ENCODE results near the gene PCDHB14. TPM values are rescaled to one million over a fixed set of nuclear protein-coding genes. Genes with fewer than 3 reads are reported as not detected.

Gene PCDHB14
- total RNA-seq, 1 experiment from 2014 or later = 0.41 TPM

GRCh38 chr5:141260458-141261237 is 37.5 kb downstream of the PCDHB14 start:
- Mint-ChIP-seq H3K27ac (ENCODE audit: unreplicated experiment) (no peak overlapping the region), H3K27me3 (ENCODE audit: insufficient read depth, unreplicated experiment) (no peaks in the 10 kb centered on the region), H3K4me1 (ENCODE audit: low read depth, unreplicated experiment) (no peaks in the 10 kb centered on the region), H3K9me3 (ENCODE audit: unreplicated experiment) (peaks cover 65% of the 10 kb centered on the region), H3K36me3 (ENCODE audit: insufficient read depth, unreplicated experiment) (no peaks in the 10 kb centered on the region), H3K4me3 (ENCODE audit: unreplicated experiment) (no peak overlapping the region)
- no peaks in the 10 kb centered on the region for H3K27me3 ChIP-seq (replicated peaks; ENCODE audit: control insufficient read depth, insufficient read depth, low read length)
- TF ChIP-seq CTCF (IDR thresholded peaks at IDR 0.05; ENCODE audit: insufficient read depth in 1 of 2, low read depth in 1 of 2, low read length in 1 of 2, severe bottlenecking in 1 of 2, unreplicated experiment in 1 of 2) = no peak
- DNase-seq = no peak
- no TSS peak for BruUV-seq (replicated peaks)
- H3K4me3 ChIP-seq (ENCODE audit: low read depth, low read length) = no peak overlapping the region
- H3K36me3 ChIP-seq (ENCODE audit: control insufficient read depth, insufficient read depth, low read length) = no peaks in the 10 kb centered on the region
- ChIA-PET CTCF (no interaction called here), POLR2A (no interaction called here)
- peaks cover 58% of the 10 kb centered on the region for H3K9me3 ChIP-seq
- intact Hi-C loops (cut with micrococcal nuclease; ENCODE audit: unreplicated experiment) = no loop called here
- H3K4me1 ChIP-seq = no peaks in the 10 kb centered on the region

- Histone ChIP-seq H3K4me1 (no peaks in the 10 kb centered on the region), H3K4me3 (ENCODE audit: low read depth, low read length) (no peak overlapping the region), H3K27me3 (replicated peaks; ENCODE audit: control insufficient read depth, insufficient read depth, low read length) (no peaks in the 10 kb centered on the region), H3K36me3 (ENCODE audit: control insufficient read depth, insufficient read depth, low read length) (no peaks in the 10 kb centered on the region), H3K9me3 (peaks cover 58% of the 10 kb centered on the region)
- no peak overlapping the region for H3K27ac Mint-ChIP-seq (ENCODE audit: unreplicated experiment)
- TF ChIP-seq CTCF (IDR thresholded peaks at IDR 0.05; ENCODE audit: insufficient read depth in 1 of 2, low read depth in 1 of 2, low read length in 1 of 2, severe bottlenecking in 1 of 2, unreplicated experiment in 1 of 2) = no peak
- BruUV-seq (replicated peaks) = no TSS peak
- H3K4me1 Mint-ChIP-seq (ENCODE audit: low read depth, unreplicated experiment) = no peaks in the 10 kb centered on the region
- ChIA-PET CTCF (no interaction called here), POLR2A (no interaction called here)
- H3K9me3 Mint-ChIP-seq (ENCODE audit: unreplicated experiment) = peaks cover 65% of the 10 kb centered on the region
- intact Hi-C loops (cut with micrococcal nuclease; ENCODE audit: unreplicated experiment) = no loop called here
- no peak overlapping the region for H3K4me3 Mint-ChIP-seq (ENCODE audit: unreplicated experiment)
- H3K36me3 Mint-ChIP-seq (ENCODE audit: insufficient read depth, unreplicated experiment) = no peaks in the 10 kb centered on the region
- DNase-seq = no peak
- no peaks in the 10 kb centered on the region for H3K27me3 Mint-ChIP-seq (ENCODE audit: insufficient read depth, unreplicated experiment)
Measured at GRCh38 chr5:141261238-141261546, 38.0 kb downstream of the PCDHB14 start.

GRCh38 chr5:141269195-141269594 is 46.1 kb downstream of the PCDHB14 start:
- Mint-ChIP-seq H3K27ac (ENCODE audit: unreplicated experiment) (no peak overlapping the region), H3K36me3 (ENCODE audit: insufficient read depth, unreplicated experiment) (no peaks in the 10 kb centered on the region), H3K4me3 (ENCODE audit: unreplicated experiment) (no peak overlapping the region), H3K27me3 (ENCODE audit: insufficient read depth, unreplicated experiment) (no peaks in the 10 kb centered on the region), H3K4me1 (ENCODE audit: low read depth, unreplicated experiment) (no peaks in the 10 kb centered on the region), H3K9me3 (ENCODE audit: unreplicated experiment) (peaks cover 60% of the 10 kb centered on the region)
- intact Hi-C loops (cut with micrococcal nuclease; ENCODE audit: unreplicated experiment) = no loop called here
- Histone ChIP-seq H3K9me3 (peaks cover 26% of the 10 kb centered on the region; the same call in 1 of the 2 replicates), H3K36me3 (ENCODE audit: control insufficient read depth, insufficient read depth, low read length) (no peaks in the 10 kb centered on the region), H3K4me1 (no peaks in the 10 kb centered on the region), H3K4me3 (ENCODE audit: low read depth, low read length) (no peak overlapping the region), H3K27me3 (replicated peaks; ENCODE audit: control insufficient read depth, insufficient read depth, low read length) (no peaks in the 10 kb centered on the region)
- CTCF ChIA-PET = no interaction called here
- TF ChIP-seq CTCF (IDR thresholded peaks at IDR 0.05; ENCODE audit: insufficient read depth in 1 of 2, low read depth in 1 of 2, low read length in 1 of 2, severe bottlenecking in 1 of 2, unreplicated experiment in 1 of 2) = no peak
- POLR2A ChIA-PET = no interaction called here
- no peak for DNase-seq
- no TSS peak for BruUV-seq (replicated peaks)

Measured in Caco-2 (cell line).